Lower leg skin (tissue), 4 donors: ENCODE data around the gene LYZ. TPM values are rescaled to one million over a fixed set of nuclear protein-coding genes. Genes with fewer than 3 reads are reported as not detected.

Experiments used
- DNase-seq, 2 donors: peaks; one replicate each; pipeline ENCODE4 v3.0.0-alpha.2; 2019; ENCODE audit warnings: low spot score in 2 of 2
- H3K4me3 ChIP-seq: fragments of 200-600 bp; sonication (generic); 2 replicates; pipeline ENCODE4 v1.5.1; 2017; ENCODE audit warnings: mild to moderate bottlenecking, low read depth; ENCODE audit not compliant: poor library complexity, severe bottlenecking
- POLR2A ChIP-seq, 2 donors: fragments of 450-650 bp; IDR thresholded peaks; one replicate each; pipeline ENCODE4 v1.6.1; 2016 to 2017; ENCODE audit warnings: antibody characterized with exemption in 2 of 2, mild to moderate bottlenecking in 1 of 2, moderate library complexity in 1 of 2
- WGBS, 2 donors: methylation state at CpG; one replicate each; pipeline ENCODE4 v1.1.5; 2018; 5-methylcytosine and 5-hydroxymethylcytosine counted together
- intact Hi-C: fragments of 100-400 bp; cut with DNase I; formaldehyde crosslinking; loops from one replicate; pipeline ENCODE4 v1.15.0; 2023; ENCODE audit warnings: low total_unique reads
- total RNA-seq, 4 donors: library from RNA; depleted of rRNA; stranded (reverse); fragments of >200 nt; gene quantifications; one replicate each; pipeline ENCODE4 v1.1.0, GENCODE V29; 2016
- TF ChIP-seq, protein P1 (sequence below), 3 donors: fragments of 450-650 bp; IDR thresholded peaks; one replicate each; pipeline ENCODE4 v1.5.1; 2016; ENCODE audit warnings: antibody characterized with exemption in 3 of 3, mild to moderate bottlenecking in 3 of 3, moderate library complexity in 2 of 3

Gene LYZ
- total RNA-seq, 4 donors from 2014 or later, result 6.8 to 27.8 (median 18.8) TPM

DNA sequence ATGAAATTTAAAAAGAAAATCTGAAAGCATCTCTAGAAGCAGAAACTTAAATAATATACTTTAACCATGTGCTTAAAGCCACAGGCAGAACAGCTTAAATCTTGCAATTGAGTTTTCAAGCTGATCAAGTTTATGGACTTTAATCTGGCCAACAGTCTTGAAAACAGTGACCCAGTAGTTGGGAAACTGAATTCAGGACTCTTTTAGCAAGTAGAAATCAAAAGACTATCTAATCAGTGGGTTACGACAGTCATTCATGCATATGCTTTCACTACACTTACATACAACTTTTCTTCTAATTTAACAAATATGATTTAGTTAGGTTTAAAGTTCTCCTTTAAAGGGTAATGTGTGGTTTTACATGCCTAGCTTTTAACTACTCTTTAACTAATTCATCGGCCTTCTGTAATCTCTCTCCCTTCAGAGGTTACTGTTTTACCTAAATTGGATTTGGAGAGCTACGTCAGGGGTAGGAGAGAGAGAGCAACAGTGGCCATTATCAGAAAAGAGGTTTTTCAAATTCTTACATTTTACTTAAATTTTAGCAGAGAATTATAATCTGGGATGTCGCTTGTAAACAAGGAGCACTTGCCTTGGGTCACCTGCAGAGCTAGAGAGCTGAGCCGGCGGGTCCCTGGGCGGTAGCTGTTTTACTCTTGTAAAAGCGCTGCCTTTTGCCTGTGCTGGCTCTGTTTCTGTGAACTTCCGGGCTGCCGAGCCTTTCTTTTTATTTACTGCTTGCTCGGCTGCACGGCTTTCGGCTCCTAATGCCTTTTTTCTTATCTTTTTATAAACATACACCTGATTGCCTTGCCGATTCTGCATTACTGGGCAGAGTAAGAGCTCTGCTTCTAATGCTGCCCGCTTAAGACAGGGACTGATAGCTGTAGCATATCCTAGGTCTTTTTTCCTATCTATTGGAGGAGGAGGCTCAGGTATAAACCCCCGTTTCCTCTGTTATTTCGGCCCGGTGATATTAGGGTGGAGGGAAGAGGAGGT, 17.4 kb upstream of the LYZ start:
- 7 to 9% methylated on average over 18 of the region's 18 CpGs for WGBS, 2 donors
- DNase-seq, result peak in 1 of 2 donors; percentile 87
- intact Hi-C loops, result no loop called here
- peak overlapping the region; percentile 34 for H3K4me3 ChIP-seq
- TF ChIP-seq, protein P1, sequence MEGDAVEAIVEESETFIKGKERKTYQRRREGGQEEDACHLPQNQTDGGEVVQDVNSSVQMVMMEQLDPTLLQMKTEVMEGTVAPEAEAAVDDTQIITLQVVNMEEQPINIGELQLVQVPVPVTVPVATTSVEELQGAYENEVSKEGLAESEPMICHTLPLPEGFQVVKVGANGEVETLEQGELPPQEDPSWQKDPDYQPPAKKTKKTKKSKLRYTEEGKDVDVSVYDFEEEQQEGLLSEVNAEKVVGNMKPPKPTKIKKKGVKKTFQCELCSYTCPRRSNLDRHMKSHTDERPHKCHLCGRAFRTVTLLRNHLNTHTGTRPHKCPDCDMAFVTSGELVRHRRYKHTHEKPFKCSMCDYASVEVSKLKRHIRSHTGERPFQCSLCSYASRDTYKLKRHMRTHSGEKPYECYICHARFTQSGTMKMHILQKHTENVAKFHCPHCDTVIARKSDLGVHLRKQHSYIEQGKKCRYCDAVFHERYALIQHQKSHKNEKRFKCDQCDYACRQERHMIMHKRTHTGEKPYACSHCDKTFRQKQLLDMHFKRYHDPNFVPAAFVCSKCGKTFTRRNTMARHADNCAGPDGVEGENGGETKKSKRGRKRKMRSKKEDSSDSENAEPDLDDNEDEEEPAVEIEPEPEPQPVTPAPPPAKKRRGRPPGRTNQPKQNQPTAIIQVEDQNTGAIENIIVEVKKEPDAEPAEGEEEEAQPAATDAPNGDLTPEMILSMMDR (IDR thresholded peaks at IDR 0.05), result no peak

DNA sequence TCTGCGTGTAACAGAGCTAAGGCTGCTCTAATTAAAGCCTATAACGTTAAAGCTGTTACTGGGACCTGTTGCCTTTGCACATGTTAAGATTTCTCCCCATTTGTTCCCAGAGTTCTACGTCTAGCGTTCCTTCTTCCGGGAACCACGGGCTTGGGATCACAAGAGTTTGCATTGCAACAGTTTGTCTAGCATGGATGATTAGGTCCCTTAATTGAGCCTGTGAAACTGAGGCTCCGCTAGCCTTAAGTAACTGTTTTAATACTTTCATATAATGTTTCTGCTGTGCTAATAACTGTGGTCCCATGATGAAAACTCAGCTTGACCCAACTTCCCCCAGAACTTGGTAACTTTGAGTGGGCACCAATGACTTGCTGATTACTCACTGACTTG, 16.7 kb upstream of the LYZ start:
- DNase-seq, result no peak
- H3K4me3 ChIP-seq, result peak overlapping the region; percentile 34
- no peak for TF ChIP-seq POLR2A (IDR thresholded peaks at IDR 0.05)
- TF ChIP-seq, protein P1 (IDR thresholded peaks at IDR 0.05), result no peak
- intact Hi-C loops, result no loop called here
- 24 to 25% methylated on average over 7 of the region's 7 CpGs for WGBS, 2 donors

DNA sequence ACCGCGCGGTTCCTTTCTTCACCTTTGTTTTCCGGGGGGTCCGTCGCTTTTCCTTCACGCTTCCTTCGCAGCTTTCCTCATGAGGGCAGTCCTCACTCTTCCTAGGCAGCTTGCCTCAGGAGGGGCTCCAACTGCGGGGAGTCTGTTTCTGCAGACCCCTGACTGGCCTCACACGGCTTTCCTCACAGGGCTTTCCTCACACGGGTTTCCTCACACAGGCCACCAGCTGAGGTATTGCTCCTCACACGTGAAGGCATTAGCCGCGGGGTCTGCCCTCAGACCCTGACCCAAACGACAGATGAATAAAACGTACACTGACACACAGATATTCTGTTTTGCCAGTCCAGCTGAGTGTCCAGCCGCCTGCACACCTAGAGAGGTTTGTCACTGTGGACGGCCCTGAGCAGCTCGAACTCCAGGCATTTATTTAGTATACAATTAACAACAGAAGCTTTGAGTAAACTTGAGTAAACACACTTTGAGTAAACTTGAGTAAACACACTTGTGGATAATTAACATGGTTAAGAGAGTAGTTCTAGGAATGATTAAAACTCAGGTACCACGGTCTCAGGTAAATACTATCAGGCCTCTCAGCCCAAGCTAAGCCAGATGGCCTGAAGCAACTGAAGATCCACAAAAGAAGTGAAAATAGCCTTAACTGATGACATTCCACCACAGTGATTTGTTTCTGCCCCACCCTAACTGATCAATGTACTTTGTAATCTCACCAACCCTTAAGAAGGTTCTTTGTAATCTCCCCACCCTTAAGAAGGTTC, 16.1 kb upstream of the LYZ start:
- intact Hi-C loops, result no loop called here
- no peak overlapping the region for H3K4me3 ChIP-seq
- no peak for DNase-seq
- WGBS, 2 donors, result 72 to 73% methylated on average over 20 of the region's 20 CpGs
- no peak for TF ChIP-seq POLR2A (IDR thresholded peaks at IDR 0.05)
- TF ChIP-seq, protein P1 (IDR thresholded peaks at IDR 0.05), result no peak

DNA sequence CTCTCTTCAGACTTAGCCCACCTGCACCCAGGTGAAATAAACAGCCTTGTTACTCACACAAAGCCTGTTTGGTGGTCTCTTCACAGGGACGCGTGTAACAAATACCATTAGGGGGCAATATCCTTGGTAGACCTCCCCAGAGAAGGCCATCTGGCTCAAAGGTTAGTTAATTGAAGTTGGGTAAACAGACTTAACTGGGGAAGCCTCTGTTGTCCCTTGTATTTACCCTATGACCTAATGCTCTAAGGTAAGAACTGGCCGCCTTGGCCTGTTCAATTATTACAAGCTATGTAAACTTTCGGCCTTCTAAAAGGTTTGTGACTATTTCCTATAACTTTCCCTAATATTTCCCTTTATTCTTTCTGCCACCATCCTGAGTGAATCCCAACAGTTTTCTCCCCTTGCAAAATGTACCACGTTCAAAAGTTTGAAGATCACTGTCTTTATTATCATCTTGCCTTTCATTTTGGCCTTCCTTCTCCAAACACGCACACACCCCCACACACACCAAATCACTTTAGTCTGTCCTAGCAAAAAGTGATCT, 15.3 kb upstream of the LYZ start:
- no peak overlapping the region for H3K4me3 ChIP-seq
- intact Hi-C loops, result no loop called here
- DNase-seq, result no peak
- TF ChIP-seq POLR2A (IDR thresholded peaks at IDR 0.05), result no peak
- TF ChIP-seq, protein P1 (IDR thresholded peaks at IDR 0.05), result no peak
- WGBS, 2 donors, result 81 to 95% methylated on average over 6 of the region's 6 CpGs

DNA sequence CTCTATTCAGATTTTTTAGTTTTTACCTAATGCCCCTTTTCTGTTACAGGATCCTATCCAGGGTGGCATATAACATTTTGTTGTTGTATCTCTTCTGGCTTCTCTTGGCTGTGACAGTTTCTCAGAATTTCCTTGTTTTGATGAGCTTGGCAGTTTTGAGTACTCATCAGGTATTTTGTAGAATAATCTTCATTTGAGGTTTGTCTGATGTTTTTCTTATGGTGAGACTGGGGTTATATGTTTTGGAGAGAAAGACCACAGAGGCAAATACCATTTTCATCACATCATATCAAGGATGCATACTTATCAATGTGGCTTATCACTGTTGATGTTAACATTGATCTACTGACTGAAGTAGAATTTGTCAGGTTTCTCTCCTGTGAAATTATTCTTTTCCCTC, 14.0 kb upstream of the LYZ start:
- intact Hi-C loops, result no loop called here
- no peak overlapping the region for H3K4me3 ChIP-seq
- DNase-seq, result no peak
- TF ChIP-seq POLR2A (IDR thresholded peaks at IDR 0.05), result no peak
- TF ChIP-seq, protein P1 (IDR thresholded peaks at IDR 0.05), result no peak
